DMS 273 (cell line): ENCODE data around the gene C1orf226.

Experiments
- DNase-seq: peaks from one replicate; lab custom pipeline; 2025; ENCODE audit not compliant: unreplicated experiment; lab: John Stamatoyannopoulos, UW

C1orf226 gene

DNA sequence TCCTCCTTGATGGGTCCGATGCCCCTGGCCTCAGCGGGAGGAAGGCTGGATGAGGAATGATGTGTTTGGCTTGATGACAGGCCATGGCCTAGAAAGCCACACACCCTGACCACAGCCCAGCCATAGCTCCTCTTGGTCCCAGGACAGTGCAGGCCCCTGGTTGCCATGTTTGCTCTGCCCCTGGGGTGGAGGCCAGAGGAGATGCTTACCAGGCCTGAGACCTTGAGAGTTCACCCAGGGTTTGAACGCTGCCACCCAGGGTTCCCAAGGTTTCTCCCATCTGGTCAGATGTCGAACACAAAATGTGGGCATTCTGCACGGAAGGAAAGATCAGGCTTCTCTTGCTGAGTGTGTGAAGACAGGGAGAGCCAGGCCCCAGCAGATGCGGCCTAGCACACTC, 2.6 kb downstream of the C1orf226 start:
- no peak for DNase-seq

DNA sequence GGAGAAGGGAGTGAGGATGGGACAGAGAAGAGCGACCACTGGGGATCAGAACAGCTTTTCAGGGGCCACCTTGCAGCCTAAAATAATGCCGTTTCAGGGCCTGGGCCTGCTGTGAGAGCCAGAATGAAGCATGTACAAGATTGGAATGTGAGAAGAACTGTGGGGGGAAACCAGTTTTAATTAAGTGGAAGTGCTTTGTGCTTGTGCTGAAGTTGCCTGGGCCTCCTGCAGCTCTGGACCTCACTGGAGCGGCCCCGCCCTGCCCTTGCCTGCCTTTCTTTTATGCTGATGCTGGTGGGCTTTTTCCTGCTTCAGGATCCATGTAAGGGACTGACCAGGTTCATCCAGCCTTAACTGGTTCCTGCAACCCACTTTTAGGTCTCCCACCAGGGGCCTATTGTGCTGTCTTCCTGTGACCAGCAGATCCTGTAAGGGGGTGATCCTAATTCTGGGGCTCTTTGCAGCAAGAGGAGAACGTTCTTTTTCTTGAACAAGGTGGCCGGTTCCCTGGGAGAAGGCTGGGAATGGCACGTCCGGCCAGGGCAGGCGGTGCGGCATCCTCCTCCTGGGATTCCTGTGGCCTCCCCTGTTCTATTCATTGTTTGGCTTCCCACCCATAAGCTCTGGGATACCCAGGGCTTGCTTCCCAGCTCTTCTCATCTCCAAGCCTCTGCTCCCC, 3.2 kb downstream of the C1orf226 start:
- no peak for DNase-seq

DNA sequence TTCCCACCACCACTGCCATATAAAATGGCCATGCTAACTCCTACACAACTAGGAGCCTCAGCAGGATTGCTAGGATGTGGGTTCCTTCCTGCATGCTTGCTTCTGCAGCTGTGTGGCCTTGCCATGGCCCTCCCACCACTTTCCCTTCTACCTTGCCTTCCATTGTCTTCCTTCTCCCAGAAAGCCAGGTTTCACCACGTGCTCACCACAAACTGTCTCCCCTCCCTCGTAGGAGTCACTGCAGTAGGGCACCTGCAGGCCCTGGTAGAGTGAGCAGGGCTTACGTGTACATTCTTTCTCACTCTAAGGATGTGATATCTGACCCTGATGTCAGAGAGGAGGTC, 3.7 kb downstream of the C1orf226 start:
- DNase-seq = no peak

DNA sequence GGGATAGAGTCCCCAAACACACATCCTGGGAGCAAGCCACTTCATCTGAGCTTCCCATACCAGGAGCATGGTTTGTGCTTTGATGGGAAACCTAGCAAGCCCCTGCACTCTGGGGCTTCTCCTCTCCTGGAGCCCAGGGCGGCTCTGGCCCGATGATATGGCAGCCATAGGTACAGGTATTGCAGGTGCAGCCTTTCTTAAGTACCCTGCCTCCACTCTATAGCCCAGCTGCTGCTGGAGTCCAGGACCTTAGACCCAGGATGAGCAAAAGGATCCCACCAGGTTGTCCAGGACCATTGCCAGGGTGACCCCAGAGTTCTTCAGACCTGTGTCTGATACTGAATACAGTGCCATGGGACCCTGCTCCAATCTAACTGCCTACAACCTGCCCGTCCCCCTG, 4.2 kb downstream of the C1orf226 start:
- no peak for DNase-seq

DNA sequence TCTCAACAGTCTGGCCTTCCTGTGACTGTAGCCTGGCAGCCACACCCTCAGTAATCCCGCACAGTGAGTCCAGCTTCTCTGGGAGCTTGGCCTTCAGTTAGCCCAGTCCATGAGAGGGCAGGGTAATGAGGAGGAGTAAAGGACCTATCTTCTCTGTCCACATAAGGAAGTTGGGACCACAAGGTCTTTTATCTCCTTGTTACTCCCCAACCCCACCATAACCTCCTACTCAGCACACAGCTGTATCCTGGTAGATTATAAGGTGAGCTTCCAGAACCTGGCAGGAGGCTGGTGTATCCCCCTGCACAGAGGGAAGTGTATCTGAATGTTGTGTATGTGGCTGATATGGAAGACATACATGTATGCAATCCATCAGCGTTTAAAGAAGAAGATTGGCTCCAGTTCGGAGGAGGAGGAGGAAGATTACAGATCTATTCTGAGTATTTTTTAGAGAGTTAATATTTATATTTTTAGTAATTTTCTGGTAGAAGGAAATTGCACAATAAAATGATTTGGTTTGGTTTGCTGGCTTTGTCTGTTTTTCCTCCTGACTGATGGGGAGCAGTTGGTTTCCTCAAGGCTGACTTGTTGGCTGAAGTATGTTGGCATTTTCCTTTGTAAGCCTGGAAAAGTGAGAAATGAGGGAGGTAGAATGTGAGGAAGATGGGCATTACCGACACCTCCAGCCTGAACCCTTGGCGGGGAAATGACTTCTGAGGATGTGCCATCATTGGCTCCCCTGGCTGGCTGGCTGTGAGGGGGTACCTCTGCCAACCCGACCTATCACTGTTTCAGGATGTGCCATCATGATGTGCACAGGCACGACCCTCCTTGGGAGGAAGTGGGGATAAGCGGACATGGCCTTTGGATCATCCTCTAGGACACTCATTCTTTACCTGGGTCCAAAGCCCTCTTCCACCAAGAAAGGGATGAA, 5.0 kb downstream of the C1orf226 start:
- no peak for DNase-seq

DNA sequence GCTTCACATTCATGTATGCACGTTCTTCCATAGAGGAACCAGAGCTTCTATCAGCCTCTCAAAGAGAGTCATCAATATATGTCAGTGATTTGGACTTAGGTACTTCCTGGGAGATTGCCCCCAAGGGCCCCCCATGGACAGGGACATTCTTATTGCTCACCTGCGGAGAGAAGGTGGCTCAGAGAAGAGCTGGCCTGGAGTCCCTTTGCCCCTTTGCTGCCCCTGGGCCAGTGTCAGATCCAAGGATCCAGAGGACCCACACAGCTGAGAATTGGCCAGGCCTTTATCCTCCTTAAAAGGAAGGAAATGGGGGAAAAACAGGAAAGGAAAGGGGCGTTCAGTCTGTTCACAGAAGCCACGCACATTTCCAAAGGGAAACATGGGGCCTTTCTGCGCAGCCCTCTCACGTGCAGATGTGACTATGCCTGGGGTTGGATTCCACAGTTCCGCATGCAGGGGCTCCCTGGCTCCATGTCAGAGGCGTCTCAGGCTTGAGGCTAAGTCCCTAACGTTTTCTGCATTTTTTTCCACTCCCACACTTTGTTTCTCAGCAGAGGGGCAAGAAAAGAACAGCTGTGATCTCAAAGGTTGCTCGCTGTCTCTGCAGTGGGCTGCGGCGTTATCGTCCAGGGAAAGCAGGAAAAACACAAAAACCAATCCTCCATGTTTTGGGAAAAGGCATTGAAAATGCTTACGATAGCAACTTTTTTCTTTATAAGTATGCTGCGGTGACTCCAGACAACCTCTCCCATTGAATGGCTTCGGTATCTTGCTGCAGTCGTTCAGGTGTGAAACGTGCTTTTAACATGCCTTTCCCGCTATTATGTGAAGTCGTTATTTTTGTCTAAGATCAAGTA, 5.9 kb downstream of the C1orf226 start:
- DNase-seq = no peak

DNA sequence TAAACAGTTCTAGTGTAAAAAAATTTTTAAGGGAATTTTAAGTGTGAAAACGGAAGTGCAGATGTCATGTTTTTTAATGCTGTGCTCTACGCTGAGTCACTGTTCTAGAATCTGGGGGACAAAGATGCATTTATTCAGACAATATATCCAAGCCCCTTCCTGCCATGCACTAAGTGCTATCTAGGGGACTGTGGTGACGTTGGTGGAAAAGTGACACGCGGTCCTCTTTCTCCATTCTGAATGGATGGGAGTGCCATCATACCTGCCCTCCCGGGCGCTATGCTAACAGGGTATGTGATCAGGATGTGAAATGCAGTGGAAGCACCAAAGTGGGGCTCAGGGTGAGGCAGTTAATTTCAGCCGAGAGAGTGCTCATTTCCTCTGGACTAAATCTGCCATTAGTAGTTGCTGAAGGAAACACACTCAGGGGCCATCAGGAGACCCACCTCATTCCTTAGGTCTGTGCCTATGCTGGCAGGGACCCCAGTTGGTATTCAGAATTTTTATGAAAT, 6.6 kb downstream of the C1orf226 start:
- no peak for DNase-seq

DNA sequence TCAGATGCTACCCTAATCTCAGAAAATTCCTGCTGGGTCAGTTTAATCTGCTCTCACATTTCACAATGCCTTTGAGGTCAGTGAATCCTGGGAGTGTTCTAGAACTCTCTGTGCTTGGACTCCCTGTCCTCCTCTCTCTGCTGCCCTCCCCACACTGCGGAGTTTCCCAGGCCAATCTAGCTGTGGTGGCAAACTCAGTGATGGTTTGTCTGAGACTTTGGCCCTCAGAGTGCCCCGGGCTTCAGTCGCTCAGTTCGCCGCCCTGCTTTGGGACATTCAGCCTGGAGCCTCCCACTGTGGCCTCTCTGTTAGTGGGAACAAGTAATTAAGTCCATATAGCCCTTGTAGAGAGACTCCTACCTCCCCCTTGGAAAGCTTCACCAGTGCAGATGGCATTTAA, 7.1 kb downstream of the C1orf226 start:
- peak; percentile 38 for DNase-seq

DNA sequence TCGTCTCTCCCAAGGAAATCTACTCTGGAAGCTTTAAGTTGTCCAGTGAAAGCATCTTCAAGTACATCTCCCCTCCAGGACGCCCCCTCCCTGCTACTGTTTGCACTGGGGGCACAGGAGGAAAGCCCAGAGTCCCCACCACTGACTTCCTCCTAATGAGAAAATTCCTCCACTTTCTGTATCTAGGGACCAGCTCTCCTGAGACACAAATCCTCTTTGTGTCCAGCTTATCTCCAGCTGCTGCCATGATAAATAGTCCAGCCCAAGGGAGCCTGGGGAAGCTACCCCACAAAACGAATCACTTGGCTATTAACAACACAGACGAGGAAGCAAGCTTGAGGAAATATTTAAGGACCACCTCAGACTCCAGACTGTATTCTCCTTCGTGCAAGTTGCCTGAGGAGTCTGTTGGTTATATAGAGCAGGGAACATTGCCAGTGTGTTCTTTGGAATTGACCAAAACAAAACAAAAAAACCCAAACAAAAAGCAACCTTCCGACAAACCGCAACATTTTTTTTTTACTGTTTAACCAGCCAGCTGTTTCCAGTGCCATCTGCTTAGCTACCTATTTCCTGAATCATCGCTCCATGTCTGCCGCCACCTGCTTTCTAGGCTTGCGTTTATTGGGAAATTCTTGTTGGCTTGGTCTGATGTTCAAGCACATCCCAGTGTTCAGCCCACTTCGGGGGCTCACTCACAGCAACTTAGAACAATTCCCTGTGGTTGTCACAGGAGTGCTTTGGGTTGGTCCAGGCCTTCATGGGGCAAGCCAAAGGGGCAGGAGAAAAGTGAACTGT, 7.7 kb downstream of the C1orf226 start:
- DNase-seq = peak; percentile 71

DNA sequence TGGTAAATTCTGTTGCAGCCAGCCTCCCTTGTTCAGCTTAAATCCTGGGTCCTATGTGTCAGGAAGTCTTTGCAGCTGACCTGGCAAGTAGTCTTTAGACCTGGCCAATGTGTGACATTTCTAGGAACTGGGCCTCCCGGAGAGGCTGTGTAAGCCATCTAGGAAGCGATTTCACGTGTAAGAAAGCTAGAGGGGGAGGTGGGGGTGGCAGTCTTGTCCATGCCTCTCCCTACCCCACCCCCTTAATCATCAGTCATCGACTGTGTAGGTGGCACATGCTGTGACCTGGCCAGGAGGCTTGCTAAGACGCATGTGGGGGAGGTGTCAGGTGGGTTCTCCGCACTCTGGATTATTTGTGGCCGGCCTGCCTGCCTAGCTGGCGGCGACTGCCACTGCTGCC, 8.4 kb downstream of the C1orf226 start:
- DNase-seq = peak; percentile 25

DNA sequence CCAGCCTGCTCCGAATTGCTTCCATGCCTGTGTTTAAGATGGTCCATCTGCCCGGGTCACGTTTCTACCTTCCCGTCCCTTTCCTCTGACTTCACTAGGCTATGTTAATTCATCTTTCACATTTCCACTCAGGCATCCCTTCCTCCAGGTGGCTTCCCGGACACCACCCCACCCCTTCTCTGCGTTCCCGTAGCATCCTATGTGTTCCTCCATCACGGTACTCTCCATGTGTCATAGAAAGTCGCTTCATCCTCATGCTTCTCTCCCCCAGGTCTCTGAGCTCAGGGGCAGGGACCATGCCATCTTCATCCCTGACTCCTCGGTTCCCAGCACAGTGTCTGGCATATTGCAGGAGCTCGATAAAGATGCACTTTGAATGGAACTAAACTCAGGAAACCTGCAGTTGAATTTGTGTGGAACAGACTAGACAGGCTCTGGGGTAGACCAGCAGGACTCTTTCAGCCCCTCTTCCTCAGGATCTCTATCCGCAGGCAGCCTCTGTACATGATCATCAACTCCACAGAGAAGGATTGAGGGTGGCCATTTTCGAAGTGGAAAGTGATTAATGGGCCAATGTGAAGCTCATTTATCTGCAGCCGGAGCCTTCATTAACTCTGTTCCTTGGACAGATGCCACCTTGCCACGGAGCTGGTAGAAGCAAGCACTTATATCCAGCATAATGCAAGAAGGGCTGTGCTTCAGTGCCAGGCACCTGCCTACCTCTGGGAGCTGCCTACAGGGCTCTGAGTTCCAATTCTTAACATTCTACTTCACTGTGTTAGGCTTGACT, 9.1 kb downstream of the C1orf226 start:
- peak; percentile 43 for DNase-seq

DNA sequence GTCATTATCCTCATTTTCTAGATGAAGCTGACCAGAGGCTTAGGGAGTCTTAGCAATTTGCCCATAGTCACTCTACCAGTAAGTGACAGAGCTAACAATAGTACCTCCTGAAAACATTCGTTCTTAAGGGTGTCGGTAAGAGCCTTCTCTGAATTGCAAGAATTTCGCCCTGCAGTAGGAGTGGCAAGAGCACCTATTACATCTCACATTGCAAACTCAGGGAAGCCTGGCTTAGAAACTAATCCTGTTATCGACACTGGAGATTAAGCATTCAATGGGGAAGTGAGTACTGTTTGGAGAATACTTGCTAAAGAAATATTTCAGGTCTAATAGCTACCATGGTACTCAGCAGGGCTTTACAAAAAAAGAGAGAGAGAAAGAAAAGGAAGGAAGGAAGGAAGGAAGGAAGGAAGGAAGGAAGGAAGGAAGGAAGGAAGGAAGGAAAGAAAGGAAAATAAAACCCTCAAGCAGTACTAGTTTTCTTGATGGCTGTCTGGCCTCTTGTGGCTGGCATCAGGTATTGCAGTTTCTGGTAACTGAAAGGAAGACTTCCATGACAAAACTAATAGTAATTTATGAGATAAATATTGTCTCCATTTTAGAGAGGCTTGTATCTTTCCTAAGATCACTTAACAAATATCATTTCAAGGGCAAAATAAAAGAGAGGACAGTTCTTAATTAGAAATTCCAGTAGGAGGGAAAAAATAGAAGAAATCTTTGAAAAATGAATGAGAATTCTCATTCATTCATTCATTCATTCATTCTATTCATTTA, 10.4 kb downstream of the C1orf226 start:
- DNase-seq = peak; percentile 59

DNA sequence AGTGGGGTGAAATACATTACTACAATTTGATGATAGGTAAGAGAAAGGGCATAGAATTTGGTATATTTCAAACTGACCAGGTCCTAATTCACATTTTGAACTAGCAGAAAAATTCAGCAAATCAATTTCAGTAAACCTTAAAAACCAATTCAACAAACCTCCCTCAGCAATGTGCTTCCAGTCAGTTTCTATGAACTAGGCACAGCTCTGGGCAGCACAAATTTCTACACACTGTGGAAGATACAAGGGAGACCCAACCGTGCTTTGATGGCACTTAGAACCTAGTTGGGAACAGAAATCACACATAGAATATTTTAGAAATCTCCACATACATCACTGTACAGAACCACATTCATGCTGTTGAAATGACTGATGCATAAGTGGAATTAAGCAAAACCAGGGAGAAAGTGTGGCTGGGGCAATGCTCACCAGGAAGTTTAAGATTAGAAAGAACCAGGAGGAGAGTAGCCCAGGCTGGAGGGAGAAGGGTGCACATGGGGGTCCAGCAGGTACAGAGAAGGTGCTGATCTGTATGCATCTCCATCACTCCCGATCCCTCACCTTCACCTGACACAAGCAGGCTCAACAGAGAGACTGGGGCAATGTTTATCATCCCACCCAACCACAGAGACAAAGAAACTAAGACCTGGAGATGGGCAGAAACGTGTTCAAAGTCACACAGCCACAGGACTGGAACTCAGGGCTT, 14.8 kb downstream of the C1orf226 start:
- no peak for DNase-seq

DNA sequence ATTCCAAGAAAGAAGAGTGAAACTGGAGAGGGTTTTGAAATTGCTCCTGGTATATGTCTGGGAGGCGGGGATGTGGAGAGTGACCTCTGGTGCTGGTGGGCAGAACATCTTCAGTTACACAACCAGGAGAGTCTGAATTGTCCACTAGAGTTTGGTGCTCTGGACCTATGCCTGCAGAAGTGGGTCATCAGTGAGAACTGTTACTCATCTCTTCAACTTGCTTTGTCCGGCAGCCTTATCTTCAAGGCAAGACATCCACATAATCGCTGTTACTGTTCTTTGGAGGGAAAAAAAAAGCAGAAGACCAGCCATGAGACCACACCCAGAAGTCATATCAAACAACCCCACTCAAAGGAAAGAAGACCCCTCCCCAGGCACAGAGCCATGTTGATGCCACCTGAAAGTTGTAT, 15.5 kb downstream of the C1orf226 start:
- DNase-seq = no peak

DNA sequence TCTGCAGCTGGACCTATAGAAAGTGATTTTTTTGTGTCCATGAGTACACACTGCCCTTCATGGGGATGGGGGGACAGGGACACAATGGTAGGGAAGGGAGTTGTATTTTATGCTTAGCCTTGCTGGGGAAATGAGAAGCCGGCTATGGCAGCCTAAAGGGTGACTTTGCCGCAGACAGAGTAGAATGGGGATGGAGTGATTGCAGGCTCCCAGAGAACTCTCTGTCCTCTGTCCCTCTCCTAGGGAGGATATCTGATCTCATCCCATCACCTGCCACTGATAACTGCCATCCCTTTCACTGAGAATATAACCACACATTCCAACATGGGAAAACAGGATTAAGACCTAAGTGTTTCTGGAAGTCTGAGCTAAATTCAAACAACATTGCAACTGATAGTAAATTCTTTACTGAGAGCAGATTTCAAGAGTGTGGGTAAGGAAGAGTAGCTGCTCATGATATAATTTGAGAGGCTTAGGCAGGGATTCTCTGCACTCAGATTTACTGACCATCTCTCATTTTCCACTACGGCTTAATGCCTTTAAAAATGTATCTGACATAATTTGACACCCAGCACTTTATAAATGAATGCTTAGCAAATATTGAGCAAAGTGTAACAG, 16.5 kb downstream of the C1orf226 start:
- no peak for DNase-seq

DNA sequence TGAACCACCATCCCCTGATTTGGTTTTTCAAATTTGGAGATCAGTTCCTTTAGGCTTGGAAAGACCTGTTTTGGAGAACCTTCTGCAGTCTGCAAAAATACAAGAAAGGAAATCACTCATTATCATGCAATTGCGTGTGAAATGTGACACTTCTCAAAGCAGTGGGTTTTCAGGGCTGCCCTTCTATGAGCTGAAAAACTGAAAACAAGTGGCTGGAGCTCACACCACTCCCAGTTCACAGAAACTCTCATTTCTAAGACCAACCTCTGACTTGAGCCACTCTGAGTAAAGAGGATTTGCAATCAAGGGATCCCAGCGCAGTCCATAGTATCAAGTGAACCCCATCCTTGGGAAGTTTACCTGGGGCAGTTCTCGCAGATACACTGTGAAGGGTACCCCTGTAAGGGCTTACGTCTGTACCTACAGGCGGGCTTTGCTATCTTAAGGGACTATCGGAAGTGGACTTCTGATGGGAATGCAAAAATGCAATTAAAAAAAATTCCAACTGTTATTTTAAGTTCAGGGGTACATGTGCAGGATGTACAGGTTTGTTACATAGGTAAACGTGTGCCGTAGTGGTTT, 17.6 kb downstream of the C1orf226 start:
- no peak for DNase-seq

DNA sequence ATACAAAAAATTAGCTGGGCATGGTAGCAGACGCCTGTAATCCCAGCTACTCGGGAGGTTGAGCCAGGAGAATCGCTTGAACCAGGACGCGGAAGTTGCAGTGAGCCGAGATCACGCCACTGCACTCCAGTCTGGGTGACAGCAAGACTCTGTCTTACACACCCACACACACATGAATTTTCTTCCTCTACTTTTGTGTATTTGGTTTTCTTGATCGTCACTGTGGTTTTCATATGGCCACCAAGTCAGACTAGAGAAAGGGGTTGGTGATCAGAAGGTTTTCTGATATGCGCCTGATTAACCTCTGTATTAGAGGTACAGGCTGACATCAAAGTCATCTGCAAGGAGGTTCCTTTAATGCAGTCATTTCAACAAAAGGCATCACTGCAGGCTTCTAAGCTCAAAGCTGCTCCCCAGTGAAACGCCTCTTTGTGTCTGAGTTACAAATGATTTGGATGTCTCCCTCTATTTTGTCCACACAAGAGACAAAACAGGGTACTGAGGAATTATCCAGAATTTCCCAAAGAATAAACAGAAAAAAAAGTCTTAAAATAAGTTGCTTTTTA, 19.3 kb downstream of the C1orf226 start:
- no peak for DNase-seq
